Peyer's patch (tissue), 4 donors: ENCODE data around the gene CFAP54. TPM values are rescaled to one million over a fixed set of nuclear protein-coding genes. Genes with fewer than 3 reads are reported as not detected.
A peak's percentile ranks its signal among the peaks of the same experiment; 100 is the strongest.
"Not testable (repeated sequence)": the region's sequence is repeated elsewhere in the genome, so short reads cannot be mapped to it uniquely, and the experiment has no call there.

ENCODE experiments used
- DNase-seq, 3 donors: peaks; one replicate each; pipeline ENCODE4 v3.0.0-alpha.2; 2017 to 2019
- H3K27ac ChIP-seq, 4 donors: fragments of 200-600 bp; sonication (generic); one replicate each; pipeline ENCODE4 v1.5.1; 2016 to 2019
- H3K27me3 ChIP-seq, 2 donors: fragments of 200-600 bp; sonication (generic); one replicate each; pipeline ENCODE4 v1.5.1; 2019
- H3K36me3 ChIP-seq, 3 donors: fragments of 200-600 bp; sonication (generic); one replicate each; pipeline ENCODE4 v1.5.1; 2016 to 2019
- H3K4me1 ChIP-seq, 4 donors: fragments of 200-600 bp; sonication (generic); one replicate each; pipeline ENCODE4 v1.5.1; 2016 to 2019
- H3K4me3 ChIP-seq, 4 donors: fragments of 200-600 bp; sonication (generic); 1 replicate in 3 of 4; 2 replicates in 1 of 4; pipeline ENCODE4 v1.5.1; 2016 to 2019; ENCODE audit warnings: mild to moderate bottlenecking in 1 of 4
- H3K9me3 ChIP-seq, 4 donors: fragments of 200-600 bp; sonication (generic); one replicate each; pipeline ENCODE4 v1.5.1; 2016 to 2019; ENCODE audit warnings: mild to moderate bottlenecking in 1 of 4
- POLR2A ChIP-seq, 2 donors: fragments of 450-650 bp; IDR thresholded peaks; one replicate each; pipeline ENCODE4 v1.5.1; 2017; ENCODE audit warnings: antibody characterized with exemption in 2 of 2, mild to moderate bottlenecking in 2 of 2, moderate library complexity in 2 of 2
- total RNA-seq, 4 donors: library from RNA; depleted of rRNA; stranded (reverse); fragments of >200 nt; gene quantifications; one replicate each; pipeline ENCODE4 v1.1.0, GENCODE V29; 2016
- TF ChIP-seq, protein P1 (sequence below), 6 experiments: fragments of 450-650 bp in 4 of 6; fragments of 200-600 bp in 2 of 6; sonication (generic) in 1 of 6; IDR thresholded peaks; one replicate each; pipeline ENCODE4 v1.5.1; 2017 to 2019; ENCODE audit warnings: antibody characterized with exemption in 6 of 6, mild to moderate bottlenecking in 3 of 6, moderate library complexity in 1 of 6

CFAP54 gene
- total RNA-seq, 4 donors from 2014 or later: 0.80 to 2.7 (median 0.83) TPM; not detected in 1

DNA sequence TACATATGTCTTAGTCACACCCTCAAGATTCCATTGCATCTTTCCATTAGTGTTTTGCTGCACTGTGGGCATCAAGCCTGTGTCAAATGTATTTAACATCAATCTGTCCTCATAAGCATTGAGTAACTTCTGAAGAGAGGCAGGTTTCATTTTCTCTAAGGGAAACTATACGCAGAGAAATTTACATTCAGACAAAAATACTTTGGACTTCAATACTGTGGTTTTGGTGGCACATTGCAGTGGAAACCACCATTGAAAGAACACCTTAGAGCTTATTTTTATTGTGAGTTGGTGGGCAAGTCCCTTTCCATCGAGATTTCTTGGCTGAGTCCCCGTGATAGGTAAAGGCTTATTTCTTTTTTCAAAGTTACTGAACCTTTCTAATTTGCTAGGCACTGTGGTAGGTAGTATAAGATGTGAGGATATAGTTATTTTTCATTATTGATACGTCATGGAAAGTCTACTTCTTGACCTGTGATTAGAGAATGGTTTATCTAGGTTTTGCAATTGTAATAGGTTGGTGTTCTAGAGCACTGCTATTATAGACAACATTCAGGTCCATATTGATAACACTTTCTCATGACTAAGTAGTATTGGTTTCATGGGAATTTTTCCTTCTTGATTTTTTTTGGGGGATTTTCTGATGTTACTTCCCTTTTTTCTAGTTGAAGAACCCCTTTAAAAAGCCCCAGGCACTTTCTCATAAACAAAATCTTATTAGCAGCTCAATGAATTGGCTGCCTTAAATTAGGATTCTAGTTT, 81.9 kb downstream of the CFAP54 start:
- H3K36me3 ChIP-seq: no peaks in the 10 kb centered on the region
- no peak overlapping the region for H3K27ac ChIP-seq
- DNase-seq: no peak
- H3K9me3 ChIP-seq: no peaks in the 10 kb centered on the region
- no peaks in the 10 kb centered on the region for H3K27me3 ChIP-seq
- no peaks in the 10 kb centered on the region for H3K4me1 ChIP-seq
- TF ChIP-seq, protein P1, sequence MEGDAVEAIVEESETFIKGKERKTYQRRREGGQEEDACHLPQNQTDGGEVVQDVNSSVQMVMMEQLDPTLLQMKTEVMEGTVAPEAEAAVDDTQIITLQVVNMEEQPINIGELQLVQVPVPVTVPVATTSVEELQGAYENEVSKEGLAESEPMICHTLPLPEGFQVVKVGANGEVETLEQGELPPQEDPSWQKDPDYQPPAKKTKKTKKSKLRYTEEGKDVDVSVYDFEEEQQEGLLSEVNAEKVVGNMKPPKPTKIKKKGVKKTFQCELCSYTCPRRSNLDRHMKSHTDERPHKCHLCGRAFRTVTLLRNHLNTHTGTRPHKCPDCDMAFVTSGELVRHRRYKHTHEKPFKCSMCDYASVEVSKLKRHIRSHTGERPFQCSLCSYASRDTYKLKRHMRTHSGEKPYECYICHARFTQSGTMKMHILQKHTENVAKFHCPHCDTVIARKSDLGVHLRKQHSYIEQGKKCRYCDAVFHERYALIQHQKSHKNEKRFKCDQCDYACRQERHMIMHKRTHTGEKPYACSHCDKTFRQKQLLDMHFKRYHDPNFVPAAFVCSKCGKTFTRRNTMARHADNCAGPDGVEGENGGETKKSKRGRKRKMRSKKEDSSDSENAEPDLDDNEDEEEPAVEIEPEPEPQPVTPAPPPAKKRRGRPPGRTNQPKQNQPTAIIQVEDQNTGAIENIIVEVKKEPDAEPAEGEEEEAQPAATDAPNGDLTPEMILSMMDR (IDR thresholded peaks at IDR 0.05): no peak
- no peak for TF ChIP-seq POLR2A (IDR thresholded peaks at IDR 0.05)
- no peak overlapping the region for H3K4me3 ChIP-seq

DNA sequence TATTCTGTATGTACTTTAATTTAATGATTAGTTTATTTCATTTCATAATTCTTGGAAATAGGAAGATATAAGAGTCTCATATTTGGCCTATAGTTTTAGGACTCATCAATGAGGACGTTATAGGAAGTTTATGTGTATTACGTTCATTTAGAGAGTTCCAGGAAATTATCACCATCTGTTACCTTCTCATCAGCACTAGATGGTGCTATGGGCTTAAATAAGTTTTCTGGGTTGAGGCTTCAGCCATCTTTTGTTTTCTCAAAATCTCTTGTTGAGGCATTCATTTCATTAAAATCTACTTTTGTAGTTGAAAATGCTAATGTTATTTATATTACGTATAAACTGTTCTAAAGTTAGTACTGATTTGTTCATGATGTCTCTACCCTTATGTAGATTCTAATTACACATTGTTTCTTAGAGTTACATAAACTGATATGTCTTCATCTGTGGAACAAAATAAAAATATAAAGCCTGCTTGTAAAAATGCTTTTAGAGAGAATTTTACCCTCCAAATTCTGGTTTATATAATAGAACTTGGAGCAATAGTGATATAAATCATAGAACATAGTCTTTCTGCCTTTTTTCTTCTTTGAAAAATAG, 89.2 kb downstream of the CFAP54 start:
- no peak for DNase-seq
- no peak overlapping the region for H3K4me3 ChIP-seq
- H3K27me3 ChIP-seq: no peaks in the 10 kb centered on the region
- H3K27ac ChIP-seq: no peak overlapping the region
- no peaks in the 10 kb centered on the region for H3K4me1 ChIP-seq
- no peak for TF ChIP-seq POLR2A (IDR thresholded peaks at IDR 0.05)
- TF ChIP-seq, protein P1 (IDR thresholded peaks at IDR 0.05): peak in 4 of 6 experiments; percentile 48 to 67 (median 64)
- no peaks in the 10 kb centered on the region for H3K9me3 ChIP-seq
- H3K36me3 ChIP-seq: no peaks in the 10 kb centered on the region

DNA sequence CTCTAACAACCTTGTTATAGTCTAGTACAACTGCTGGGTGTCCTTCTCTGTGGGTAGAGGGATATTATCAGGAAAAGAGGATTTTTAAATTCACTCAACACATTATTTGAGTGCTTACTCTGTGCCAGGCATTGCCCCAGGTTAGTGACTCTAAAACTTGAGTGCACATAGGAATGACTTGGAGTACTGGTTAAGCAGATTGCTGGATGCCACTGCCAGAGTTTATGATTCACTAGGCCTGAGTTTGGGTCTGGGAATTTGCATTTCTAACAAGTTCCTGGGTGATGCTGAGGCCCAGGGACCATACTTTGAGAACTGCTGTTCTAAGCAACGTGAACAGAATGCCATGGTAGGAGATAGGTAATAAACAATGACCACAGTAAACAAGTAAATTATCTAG, 96.6 kb downstream of the CFAP54 start:
- H3K27me3 ChIP-seq: no peaks in the 10 kb centered on the region
- H3K9me3 ChIP-seq: no peaks in the 10 kb centered on the region
- no peak overlapping the region for H3K27ac ChIP-seq
- no peaks in the 10 kb centered on the region for H3K36me3 ChIP-seq
- TF ChIP-seq, protein P1 (IDR thresholded peaks at IDR 0.05): no peak
- no peak for TF ChIP-seq POLR2A (IDR thresholded peaks at IDR 0.05)
- H3K4me1 ChIP-seq: no peaks in the 10 kb centered on the region
- no peak overlapping the region for H3K4me3 ChIP-seq
- DNase-seq: no peak

DNA sequence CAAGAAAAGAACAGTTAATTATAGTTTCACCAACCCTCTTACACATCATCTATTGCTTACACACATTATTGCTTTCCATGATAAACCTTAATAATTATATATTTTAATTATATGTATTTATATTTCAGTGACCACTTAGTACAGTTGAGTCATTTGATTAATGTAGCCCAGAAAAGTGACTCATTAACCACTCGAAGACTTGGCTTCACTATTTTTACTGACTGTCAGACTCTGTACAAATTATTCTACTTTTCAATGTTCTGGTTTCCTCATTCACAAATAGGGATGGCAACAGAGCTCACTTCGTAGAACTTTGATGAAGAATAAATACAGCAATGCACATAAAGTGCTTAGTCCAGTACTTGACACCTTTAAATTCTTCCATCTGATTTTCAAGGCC, 98.3 kb downstream of the CFAP54 start:
- H3K27me3 ChIP-seq: no peaks in the 10 kb centered on the region
- no peaks in the 10 kb centered on the region for H3K9me3 ChIP-seq
- H3K27ac ChIP-seq: no peak overlapping the region
- DNase-seq: no peak
- H3K4me3 ChIP-seq: no peak overlapping the region
- TF ChIP-seq POLR2A (IDR thresholded peaks at IDR 0.05): no peak
- TF ChIP-seq, protein P1 (IDR thresholded peaks at IDR 0.05): no peak
- H3K36me3 ChIP-seq: no peaks in the 10 kb centered on the region
- H3K4me1 ChIP-seq: no peaks in the 10 kb centered on the region

DNA sequence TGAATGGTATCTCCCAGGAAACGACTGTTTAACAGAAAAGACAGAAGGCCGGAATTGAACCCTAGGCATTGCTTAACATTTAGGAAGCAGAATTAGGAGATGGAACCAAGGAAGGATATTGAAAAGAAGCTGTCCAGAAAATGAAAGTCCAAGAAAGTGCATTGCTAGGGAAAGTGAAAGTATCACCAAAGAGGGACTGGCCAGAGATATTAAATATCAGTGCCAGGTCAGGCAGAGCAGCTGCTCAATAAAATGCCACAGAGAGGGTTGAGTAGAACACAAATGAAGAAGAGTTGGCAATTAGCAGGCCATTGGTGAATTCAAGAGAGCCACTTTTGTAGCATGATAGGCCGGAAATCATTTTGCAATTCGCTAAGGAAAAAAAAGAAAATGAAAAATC, 101.6 kb downstream of the CFAP54 start:
- no peaks in the 10 kb centered on the region for H3K36me3 ChIP-seq
- no peak for DNase-seq
- no peak overlapping the region for H3K4me3 ChIP-seq
- no peaks in the 10 kb centered on the region for H3K27me3 ChIP-seq
- H3K4me1 ChIP-seq: no peaks in the 10 kb centered on the region
- TF ChIP-seq, protein P1 (IDR thresholded peaks at IDR 0.05): no peak
- TF ChIP-seq POLR2A (IDR thresholded peaks at IDR 0.05): no peak
- no peak overlapping the region for H3K27ac ChIP-seq
- H3K9me3 ChIP-seq: no peaks in the 10 kb centered on the region

DNA sequence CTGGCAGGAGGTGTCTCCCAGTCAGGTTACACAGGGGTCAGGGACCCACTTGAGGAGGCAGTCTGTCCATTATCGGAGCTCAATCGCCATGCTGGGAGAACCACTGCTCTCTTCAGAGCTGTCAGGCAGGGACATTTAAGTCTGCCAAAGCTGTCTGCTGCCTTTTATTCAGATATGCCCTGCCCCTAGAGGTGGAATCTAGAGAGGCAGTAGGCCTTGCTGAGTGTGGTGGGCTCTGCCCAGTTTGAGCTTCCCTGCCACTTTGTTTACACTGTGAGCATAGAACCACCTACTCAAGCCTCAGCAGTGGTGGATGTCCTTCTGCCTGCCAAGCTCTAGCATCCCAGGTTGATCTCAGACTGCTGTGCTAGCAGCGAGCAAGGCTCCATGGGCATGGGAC, 115.0 kb downstream of the CFAP54 start:
- not testable (repeated sequence) for H3K9me3 ChIP-seq, H3K4me1 ChIP-seq, DNase-seq, H3K36me3 ChIP-seq, H3K27me3 ChIP-seq, H3K27ac ChIP-seq, H3K4me3 ChIP-seq
